Endothelial cell of umbilical vein (primary cell): ENCODE data around the gene ZBP1. TPM values are rescaled to one million over a fixed set of nuclear protein-coding genes. Genes with fewer than 3 reads are reported as not detected.

ENCODE experiments used
- BruUV-seq: library from RNA; stranded (reverse); fragments of 400-500 nt; replicated peaks from 2 replicates; lab custom pipeline; 2021; lab: Mats Ljungman, UMichigan
- CTCF ChIA-PET: fragments of 300-600, 350-600 bp; sonication (Branson Sonifier 250); formaldehyde crosslinking; loops from one replicate; lab custom pipeline; 2021; ENCODE audit warnings: antibody characterized with exemption, inconsistent platforms; lab: Charles Lee
- POLR2A ChIA-PET: fragments of 300-600, 350-600 bp; sonication (Branson Sonifier 250); formaldehyde crosslinking; loops from one replicate; lab custom pipeline; 2021; ENCODE audit warnings: antibody characterized with exemption, inconsistent platforms; lab: Charles Lee
- DNase-seq: peaks from one replicate; pipeline ENCODE4 v3.0.0-alpha.2; 2011; ENCODE audit warnings: low read depth, low spot score
- FAIRE-seq: peaks from 2 replicates; lab custom pipeline; 2011; peaks lifted over from hg19 to GRCh38; lab: Jason Lieb, UNC
- H2AFZ ChIP-seq: 2 replicates; pipeline ENCODE4 v1.6.0; 2012; ENCODE audit warnings: low read depth, low read length, control low read depth, inconsistent platforms
- H3K27ac ChIP-seq: 2 replicates; pipeline ENCODE4 v1.5.1; 2011; ENCODE audit warnings: low read depth, mild to moderate bottlenecking, control low read depth, low read length, moderate library complexity; ENCODE audit not compliant: insufficient read depth
- H3K27me3 ChIP-seq, 2 experiments: 2 replicates each; pipeline versions ENCODE4 v1.6.0 to v1.6.1; 2011; ENCODE audit warnings: low read length in 2 of 2, mixed read lengths in 1 of 2; ENCODE audit not compliant: control insufficient read depth in 2 of 2, insufficient read depth in 2 of 2
- H3K36me3 ChIP-seq, 2 experiments: 2 replicates in 1 of 2; 3 replicates in 1 of 2; pipeline ENCODE4 v1.5.1; 2011; ENCODE audit warnings: low read length in 2 of 2, mild to moderate bottlenecking in 1 of 2, moderate library complexity in 1 of 2; ENCODE audit not compliant: control insufficient read depth in 2 of 2, insufficient read depth in 2 of 2; ENCODE audit errors: extremely low read depth in 1 of 2
- H3K4me1 ChIP-seq: 3 replicates; pipeline ENCODE4 v1.5.1; 2011; ENCODE audit warnings: mild to moderate bottlenecking, low read length; ENCODE audit not compliant: control insufficient read depth, insufficient read depth; ENCODE audit errors: extremely low read depth
- H3K4me2 ChIP-seq: 2 replicates; pipeline ENCODE4 v1.6.1; 2011; ENCODE audit warnings: low read length, control low read depth, mixed read lengths; ENCODE audit not compliant: insufficient read depth
- H3K4me3 ChIP-seq, 3 experiments: fragments of 200-600 bp in 1 of 3; sonication (generic), shearing (Covaris generic) in 1 of 3; replicated peaks in 1 of 3; 2 replicates each; pipeline ENCODE4 v1.5.1; 2011 to 2016; ENCODE audit warnings: control low read depth in 3 of 3, low read length in 3 of 3, mild to moderate bottlenecking in 2 of 3, inconsistent platforms in 1 of 3, low read depth in 1 of 3, moderate library complexity in 1 of 3; ENCODE audit not compliant: insufficient read depth in 1 of 3
- H3K79me2 ChIP-seq: 2 replicates; pipeline ENCODE4 v1.6.0; 2012; ENCODE audit warnings: low read length, inconsistent platforms; ENCODE audit not compliant: control insufficient read depth, insufficient read depth
- H3K9ac ChIP-seq: replicated peaks from 2 replicates; pipeline ENCODE3; 2011; ENCODE audit warnings: low read length, control low read depth; ENCODE audit not compliant: insufficient read depth; ENCODE audit errors: extremely low read depth
- H3K9me1 ChIP-seq: replicated peaks from 3 replicates; pipeline ENCODE4 v1.6.0; 2011; ENCODE audit warnings: mild to moderate bottlenecking, low read length; ENCODE audit not compliant: control insufficient read depth, insufficient read depth; ENCODE audit errors: extremely low read depth
- H3K9me3 ChIP-seq: replicated peaks from 2 replicates; pipeline ENCODE4 v1.5.1; 2012; ENCODE audit warnings: low read length, inconsistent platforms; ENCODE audit not compliant: control insufficient read depth, insufficient read depth
- H4K20me1 ChIP-seq: replicated peaks from 2 replicates; pipeline ENCODE3; 2011; ENCODE audit warnings: mild to moderate bottlenecking, low read length; ENCODE audit not compliant: control insufficient read depth, insufficient read depth; ENCODE audit errors: extremely low read depth
- EZH2 ChIP-seq: IDR thresholded peaks from 2 replicates; pipeline ENCODE4 v1.6.1; 2012; ENCODE audit warnings: borderline replicate concordance, low read depth, mild to moderate bottlenecking, moderate library complexity, low read length, inconsistent platforms; ENCODE audit not compliant: severe bottlenecking
- FOS ChIP-seq: IDR thresholded peaks from 2 replicates; pipeline ENCODE4 v1.6.1; 2011; ENCODE audit warnings: mild to moderate bottlenecking, low read length, moderate library complexity, borderline replicate concordance; ENCODE audit not compliant: insufficient read depth
- GATA2 ChIP-seq: IDR thresholded peaks from 2 replicates; pipeline ENCODE4 v1.7.0; 2011; ENCODE audit warnings: low read depth, mild to moderate bottlenecking, moderate library complexity, mixed read lengths, low read length; ENCODE audit not compliant: insufficient read length, insufficient read depth
- JUN ChIP-seq: IDR thresholded peaks from 2 replicates; pipeline ENCODE4 v1.6.1; 2011; ENCODE audit warnings: borderline replicate concordance, low read depth; ENCODE audit not compliant: insufficient read length, insufficient read depth
- MAX ChIP-seq: IDR thresholded peaks from 2 replicates; pipeline ENCODE4 v1.6.1; 2011; ENCODE audit not compliant: insufficient read depth, insufficient read length
- MYC ChIP-seq: IDR thresholded peaks from one replicate; pipeline ENCODE4 v1.6.1; 2011; ENCODE audit warnings: mild to moderate bottlenecking, low read depth, low read length
- POLR2A ChIP-seq: IDR thresholded peaks from 2 replicates; pipeline ENCODE4 v1.6.1; 2012; ENCODE audit warnings: low read depth, mild to moderate bottlenecking, control low read depth, low read length
- POLR2AphosphoS5 ChIP-seq: IDR thresholded peaks from 2 replicates; pipeline ENCODE4 v1.6.1; 2012; ENCODE audit warnings: low read depth, mild to moderate bottlenecking, control low read depth, low read length, moderate library complexity; ENCODE audit not compliant: insufficient read depth
- dilution Hi-C: fragments of 300-500 bp; cut with MboI; formaldehyde crosslinking; loops from one replicate; pipeline ENCODE4 v1.15.0; 2019; ENCODE audit warnings: low sequenced_read_pairs; ENCODE audit not compliant: extremely low pct_ligation_motif_present
- intact Hi-C: fragments of 100-400 bp; cut with micrococcal nuclease; formaldehyde crosslinking; loops from one replicate; pipeline ENCODE4 v1.10.0; 2022
- polyA plus RNA-seq, 4 experiments: library from polyadenylated mRNA; depleted of rRNA in 3 of 4; stranded (reverse) in 3 of 4; unstranded in 1 of 4; fragments of >200 nt; gene quantifications; 2 replicates each; pipeline versions ENCODE4 v1.2.1 to v1.2.3, GENCODE V29; 2011 to 2012; ENCODE audit warnings: missing spikeins in 1 of 4
- total RNA-seq: library from RNA; stranded (reverse); gene quantifications from 2 replicates; pipeline ENCODE4 v1.2.3, GENCODE V29; 2021
- TF ChIP-seq, protein P1 (sequence below), 2 donors: IDR thresholded peaks; 1 replicate in 1 of 2; 2 replicates in 1 of 2; pipeline ENCODE4 v1.5.1; 2011; ENCODE audit warnings: low read length in 2 of 2, mild to moderate bottlenecking in 2 of 2, moderate library complexity in 2 of 2, control low read depth in 1 of 2, inconsistent platforms in 1 of 2, low read depth in 1 of 2; ENCODE audit not compliant: insufficient read depth in 1 of 2; ENCODE audit errors: extremely low read depth in 1 of 2

Gene ZBP1
- total and polyA plus RNA-seq, 2 donors (not counting 3 experiments of a cell fraction or from before 2014, with no cell fraction given) = not detected

- Histone ChIP-seq H3K9me3 (no peaks in the 10 kb centered on the region), H3K9me1 (no peaks in the 10 kb centered on the region), H3K36me3 (no peaks in the 10 kb centered on the region), H3K4me1 (peaks cover 1% of the 10 kb centered on the region), H3K79me2 (peaks cover 33% of the 10 kb centered on the region), H3K27me3 (no peaks in the 10 kb centered on the region), H3K4me3 (no peak overlapping the region), H3K9ac (no peak overlapping the region), H3K4me2 (no peak overlapping the region), H3K27ac (no peak overlapping the region), H4K20me1 (no peaks in the 10 kb centered on the region), H2AFZ (no peak overlapping the region)
- TF ChIP-seq MYC = no peak
- no peak for TF ChIP-seq FOS
- no peak for TF ChIP-seq EZH2
- TF ChIP-seq MAX = no peak
- TF ChIP-seq GATA2 = no peak
- TF ChIP-seq POLR2AphosphoS5 = no peak
- TF ChIP-seq, protein P1, sequence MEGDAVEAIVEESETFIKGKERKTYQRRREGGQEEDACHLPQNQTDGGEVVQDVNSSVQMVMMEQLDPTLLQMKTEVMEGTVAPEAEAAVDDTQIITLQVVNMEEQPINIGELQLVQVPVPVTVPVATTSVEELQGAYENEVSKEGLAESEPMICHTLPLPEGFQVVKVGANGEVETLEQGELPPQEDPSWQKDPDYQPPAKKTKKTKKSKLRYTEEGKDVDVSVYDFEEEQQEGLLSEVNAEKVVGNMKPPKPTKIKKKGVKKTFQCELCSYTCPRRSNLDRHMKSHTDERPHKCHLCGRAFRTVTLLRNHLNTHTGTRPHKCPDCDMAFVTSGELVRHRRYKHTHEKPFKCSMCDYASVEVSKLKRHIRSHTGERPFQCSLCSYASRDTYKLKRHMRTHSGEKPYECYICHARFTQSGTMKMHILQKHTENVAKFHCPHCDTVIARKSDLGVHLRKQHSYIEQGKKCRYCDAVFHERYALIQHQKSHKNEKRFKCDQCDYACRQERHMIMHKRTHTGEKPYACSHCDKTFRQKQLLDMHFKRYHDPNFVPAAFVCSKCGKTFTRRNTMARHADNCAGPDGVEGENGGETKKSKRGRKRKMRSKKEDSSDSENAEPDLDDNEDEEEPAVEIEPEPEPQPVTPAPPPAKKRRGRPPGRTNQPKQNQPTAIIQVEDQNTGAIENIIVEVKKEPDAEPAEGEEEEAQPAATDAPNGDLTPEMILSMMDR (IDR thresholded peaks at IDR 0.05; ENCODE audit: extremely low read depth in 1 of 2, insufficient read depth in 1 of 2, low read depth in 1 of 2, low read length in 2 of 2) = no peak
- TF ChIP-seq JUN = no peak
- no peak for TF ChIP-seq POLR2A
- DNase-seq = no peak
- intact Hi-C loops = no loop called here
- dilution Hi-C loops = no loop called here
- FAIRE-seq = no peak
- no TSS peak for BruUV-seq
- ChIA-PET CTCF (no interaction called here), POLR2A (no interaction called here)
Observed at GRCh38 chr20:57667388-57667787, 47.2 kb upstream of the ZBP1 start.
